NCI-H2227 (cell line): ENCODE data around the gene NPTX1.

Experiments used
- DNase-seq: peaks from one replicate; lab custom pipeline; 2025; ENCODE audit not compliant: unreplicated experiment; lab: John Stamatoyannopoulos, UW

Gene NPTX1

GRCh38 chr17:80446645-80447405, 29.6 kb downstream of the NPTX1 start:
- no peak for DNase-seq

- DNase-seq, result no peak
Measured at GRCh38 chr17:80445726-80446110, 30.7 kb downstream of the NPTX1 start.

- no peak for DNase-seq
Measured at GRCh38 chr17:80445007-80445725, 31.2 kb downstream of the NPTX1 start.

- no peak for DNase-seq
Measured at GRCh38 chr17:80444644-80444979, 31.8 kb downstream of the NPTX1 start.

GRCh38 chr17:80443916-80444643, 32.3 kb downstream of the NPTX1 start:
- peak; percentile 65 for DNase-seq

GRCh38 chr17:80443498-80443897, 32.9 kb downstream of the NPTX1 start:
- no peak for DNase-seq

- no peak for DNase-seq
Measured at GRCh38 chr17:80442764-80443163, 33.6 kb downstream of the NPTX1 start.

- DNase-seq, result no peak
Measured at GRCh38 chr17:80442323-80442659, 34.1 kb downstream of the NPTX1 start.

GRCh38 chr17:80441598-80442322, 34.6 kb downstream of the NPTX1 start:
- no peak for DNase-seq

- DNase-seq, result no peak
Measured at GRCh38 chr17:80441133-80441578, 35.3 kb downstream of the NPTX1 start.

GRCh38 chr17:80439499-80439898, 36.9 kb downstream of the NPTX1 start:
- DNase-seq, result no peak

- DNase-seq, result no peak
Measured at GRCh38 chr17:80438806-80439205, 37.6 kb downstream of the NPTX1 start.

GRCh38 chr17:80437532-80437931, 38.9 kb downstream of the NPTX1 start:
- DNase-seq, result no peak

GRCh38 chr17:80433916-80434666, 42.3 kb downstream of the NPTX1 start:
- no peak for DNase-seq

GRCh38 chr17:80432961-80433550, 43.4 kb downstream of the NPTX1 start:
- DNase-seq, result no peak

GRCh38 chr17:80432350-80432955, 44.0 kb downstream of the NPTX1 start:
- DNase-seq, result no peak

- DNase-seq, result no peak
Measured at GRCh38 chr17:80431246-80432195, 44.9 kb downstream of the NPTX1 start.

GRCh38 chr17:80430446-80431245, 45.8 kb downstream of the NPTX1 start:
- no peak for DNase-seq
